Gastroesophageal sphincter (tissue), 4 donors: ENCODE results near the gene GABBR2. TPM values are rescaled to one million over a fixed set of nuclear protein-coding genes. Genes with fewer than 3 reads are reported as not detected.

Experiments used
- ATAC-seq: fragments of 150-250 bp; one replicate; pipeline ENCODE4 v1.9.1; 2016; ENCODE audit warnings: mild to moderate bottlenecking, moderate library complexity
- H3K27ac ChIP-seq, 4 donors: fragments of 200-600 bp; sonication (generic) in 3 of 4; 1 replicate in 3 of 4; 2 replicates in 1 of 4; pipeline ENCODE4 v1.5.1; 2016 to 2019
- H3K27me3 ChIP-seq: fragments of 200-600 bp; sonication (generic); one replicate; pipeline ENCODE4 v1.5.1; 2019
- H3K36me3 ChIP-seq, 2 donors: fragments of 200-600 bp; sonication (generic); one replicate each; pipeline ENCODE4 v1.5.1; 2019; ENCODE audit warnings: control low read depth in 1 of 2
- H3K4me1 ChIP-seq, 3 donors: fragments of 200-600 bp; sonication (generic); 1 replicate in 2 of 3; 2 replicates in 1 of 3; pipeline ENCODE4 v1.5.1; 2016 to 2019; ENCODE audit warnings: control low read depth in 2 of 3
- H3K4me3 ChIP-seq, 2 donors: fragments of 200-600 bp; sonication (generic); one replicate each; pipeline ENCODE4 v1.5.1; 2019; ENCODE audit warnings: mild to moderate bottlenecking in 1 of 2, moderate library complexity in 1 of 2
- H3K9me3 ChIP-seq, 3 donors: fragments of 200-600 bp; sonication (generic); one replicate each; pipeline ENCODE4 v1.5.1; 2017 to 2019; ENCODE audit warnings: control low read depth in 2 of 3
- EP300 ChIP-seq: sonication (generic); formaldehyde crosslinking; IDR thresholded peaks from one replicate; pipeline ENCODE4 v1.6.1; 2017; ENCODE audit warnings: antibody characterized with exemption, mild to moderate bottlenecking
- POLR2A ChIP-seq, 2 donors: fragments of 450-650 bp; IDR thresholded peaks; one replicate each; pipeline ENCODE4 v1.6.1; 2017; ENCODE audit warnings: antibody characterized with exemption in 2 of 2, mild to moderate bottlenecking in 2 of 2, moderate library complexity in 1 of 2
- POLR2AphosphoS5 ChIP-seq: sonication (generic); formaldehyde crosslinking; IDR thresholded peaks from one replicate; pipeline ENCODE4 v1.6.1; 2017; ENCODE audit warnings: antibody characterized with exemption
- WGBS, 2 donors: methylation state at CpG; one replicate each; pipeline ENCODE4 v1.1.5; 2018; ENCODE audit warnings: low coverage in 1 of 2; 5-methylcytosine and 5-hydroxymethylcytosine counted together
- total RNA-seq, 4 donors: library from RNA; depleted of rRNA; stranded (reverse); fragments of >200 nt; gene quantifications; one replicate each; pipeline ENCODE4 v1.1.0, GENCODE V29; 2016
- TF ChIP-seq, protein P1 (sequence below), 4 experiments: fragments of 200-600 bp in 2 of 4; fragments of 450-650 bp in 2 of 4; sonication (generic) in 1 of 4; IDR thresholded peaks; one replicate each; pipeline ENCODE4 v1.5.1; 2017 to 2019; ENCODE audit warnings: antibody characterized with exemption in 4 of 4, mild to moderate bottlenecking in 2 of 4, moderate library complexity in 2 of 4

Gene GABBR2
- total RNA-seq, 4 donors from 2014 or later = 0.04 to 0.25 TPM; not detected in 2

DNA sequence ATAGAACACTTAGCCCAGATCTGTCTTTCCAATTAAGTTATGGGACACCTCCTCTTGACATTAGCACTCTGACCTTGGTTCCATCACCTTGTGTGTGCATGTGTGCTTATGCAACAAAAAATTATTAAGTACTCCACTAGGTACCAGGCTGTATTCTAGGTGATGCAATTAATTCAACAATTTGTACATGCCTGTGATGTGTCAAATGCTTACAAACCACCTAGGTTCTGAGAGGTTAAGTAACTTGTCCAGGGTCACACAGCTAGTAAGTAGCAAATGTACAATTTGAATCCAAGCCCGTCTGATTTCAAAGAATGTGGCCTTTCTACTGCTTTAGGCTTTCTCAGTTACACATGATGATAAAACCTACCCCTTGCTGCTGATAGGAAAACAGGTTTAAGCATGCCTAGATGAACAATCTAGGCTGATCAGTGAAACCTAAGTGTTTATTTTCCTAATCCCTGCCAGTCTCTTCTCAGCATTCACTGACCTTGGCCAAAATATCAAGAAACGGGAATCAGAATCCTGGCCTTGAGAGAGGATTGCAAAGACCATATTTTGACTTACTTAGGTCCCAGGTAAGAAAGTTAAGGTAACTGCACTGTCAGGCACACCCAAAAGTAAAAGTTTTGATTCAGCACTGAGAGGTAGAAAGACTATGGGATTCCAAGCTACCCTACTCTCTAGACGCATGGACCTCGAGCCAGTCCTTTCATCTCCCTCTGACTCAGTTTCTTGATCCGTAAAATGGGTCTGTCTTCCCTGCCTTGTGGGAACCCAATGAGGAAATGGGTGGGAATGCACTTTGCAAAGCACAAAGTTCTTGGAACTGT is 454.3 kb downstream of the GABBR2 start:
- peaks cover 0 to 32% (median 21%) of the 10 kb centered on the region in 3 donors for H3K4me1 ChIP-seq
- H3K27ac ChIP-seq = peak overlapping the region in 2 of 4 donors; percentile 88 to 91
- peak overlapping the region; percentile 76 to 90 for H3K4me3 ChIP-seq
- no peak for ATAC-seq
- TF ChIP-seq POLR2AphosphoS5 = no peak
- TF ChIP-seq, protein P1, sequence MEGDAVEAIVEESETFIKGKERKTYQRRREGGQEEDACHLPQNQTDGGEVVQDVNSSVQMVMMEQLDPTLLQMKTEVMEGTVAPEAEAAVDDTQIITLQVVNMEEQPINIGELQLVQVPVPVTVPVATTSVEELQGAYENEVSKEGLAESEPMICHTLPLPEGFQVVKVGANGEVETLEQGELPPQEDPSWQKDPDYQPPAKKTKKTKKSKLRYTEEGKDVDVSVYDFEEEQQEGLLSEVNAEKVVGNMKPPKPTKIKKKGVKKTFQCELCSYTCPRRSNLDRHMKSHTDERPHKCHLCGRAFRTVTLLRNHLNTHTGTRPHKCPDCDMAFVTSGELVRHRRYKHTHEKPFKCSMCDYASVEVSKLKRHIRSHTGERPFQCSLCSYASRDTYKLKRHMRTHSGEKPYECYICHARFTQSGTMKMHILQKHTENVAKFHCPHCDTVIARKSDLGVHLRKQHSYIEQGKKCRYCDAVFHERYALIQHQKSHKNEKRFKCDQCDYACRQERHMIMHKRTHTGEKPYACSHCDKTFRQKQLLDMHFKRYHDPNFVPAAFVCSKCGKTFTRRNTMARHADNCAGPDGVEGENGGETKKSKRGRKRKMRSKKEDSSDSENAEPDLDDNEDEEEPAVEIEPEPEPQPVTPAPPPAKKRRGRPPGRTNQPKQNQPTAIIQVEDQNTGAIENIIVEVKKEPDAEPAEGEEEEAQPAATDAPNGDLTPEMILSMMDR (IDR thresholded peaks at IDR 0.05) = no peak
- no peak for TF ChIP-seq EP300
- TF ChIP-seq POLR2A (IDR thresholded peaks at IDR 0.05) = no peak
- no peaks in the 10 kb centered on the region for H3K9me3 ChIP-seq
- H3K27me3 ChIP-seq = no peaks in the 10 kb centered on the region
- peaks cover 0 to 20% of the 10 kb centered on the region in 2 donors for H3K36me3 ChIP-seq
- 40 to 48% methylated on average over 1 to 5 of the region's 5 CpGs for WGBS, 2 donors

- WGBS, 2 donors = 45 to 100% methylated on average over 1 of the region's 3 CpGs
Observed at GRCh38 chr9:98253565-98253964, 455.2 kb downstream of the GABBR2 start.

GRCh38 chr9:98251551-98251950 is 457.2 kb downstream of the GABBR2 start:
- Histone ChIP-seq H3K27me3 (no peaks in the 10 kb centered on the region), H3K36me3 (peaks cover 0 to 34% of the 10 kb centered on the region in 2 donors), H3K4me3 (no peak overlapping the region), H3K4me1 (peaks cover 0 to 33% (median 15%) of the 10 kb centered on the region in 3 donors), H3K27ac (peak overlapping the region in 1 of 4 donors; percentile 2), H3K9me3 (no peaks in the 10 kb centered on the region)
- TF ChIP-seq, protein P1 (IDR thresholded peaks at IDR 0.05) = no peak
- TF ChIP-seq POLR2AphosphoS5 (no peak), EP300 (no peak), POLR2A (IDR thresholded peaks at IDR 0.05) (no peak)
- WGBS, 2 donors = 63% methylated on average over 3 of the region's 9 CpGs; no CpG with 5 or more reads in 1 of the 2 donors
- no peak for ATAC-seq

More at GRCh38 chr9:98253565-98253964, 455.2 kb downstream of the GABBR2 start:
- no peak overlapping the region for H3K4me3 ChIP-seq
- peaks cover 0 to 32% (median 21%) of the 10 kb centered on the region in 3 donors for H3K4me1 ChIP-seq
- no peaks in the 10 kb centered on the region for H3K27me3 ChIP-seq
- no peak for TF ChIP-seq EP300
- TF ChIP-seq POLR2A (IDR thresholded peaks at IDR 0.05) = no peak
- TF ChIP-seq, protein P1 (IDR thresholded peaks at IDR 0.05) = no peak
- TF ChIP-seq POLR2AphosphoS5 = no peak
- no peak for ATAC-seq
- H3K27ac ChIP-seq = no peak overlapping the region
- H3K36me3 ChIP-seq = peaks cover 0 to 28% of the 10 kb centered on the region in 2 donors
- no peaks in the 10 kb centered on the region for H3K9me3 ChIP-seq

- Histone ChIP-seq H3K9me3 (no peaks in the 10 kb centered on the region), H3K36me3 (peaks cover 0 to 34% of the 10 kb centered on the region in 2 donors), H3K4me1 (peaks cover 0 to 25% (median 13%) of the 10 kb centered on the region in 3 donors), H3K27ac (peak overlapping the region in 1 of 4 donors; percentile 0), H3K27me3 (no peaks in the 10 kb centered on the region), H3K4me3 (no peak overlapping the region)
- 79 to 86% methylated on average over 2 of the region's 2 CpGs for WGBS, 2 donors
- TF ChIP-seq, protein P1 (IDR thresholded peaks at IDR 0.05) = no peak
- no peak for TF ChIP-seq EP300
- TF ChIP-seq POLR2AphosphoS5 = no peak
- no peak for TF ChIP-seq POLR2A (IDR thresholded peaks at IDR 0.05)
- ATAC-seq = no peak
Observed at GRCh38 chr9:98249771-98250170, 459.0 kb downstream of the GABBR2 start.
